GM12865 (cell line): ENCODE measurements around the gene ERH.

ENCODE experiments used
- DNase-seq: peaks from one replicate; pipeline ENCODE4 v3.0.0; 2010; ENCODE audit warnings: low read depth
- H3K4me3 ChIP-seq: 2 replicates; pipeline ENCODE4 v1.5.1; 2011; ENCODE audit warnings: mild to moderate bottlenecking, low read depth, low read length, control low read depth
- TF ChIP-seq, protein P1 (sequence below): IDR thresholded peaks from 2 replicates; pipeline ENCODE4 v1.5.1; 2011; ENCODE audit warnings: low read length, control low read depth, low read depth, inconsistent platforms; ENCODE audit not compliant: insufficient read depth; ENCODE audit errors: missing control alignments

Gene ERH

DNA sequence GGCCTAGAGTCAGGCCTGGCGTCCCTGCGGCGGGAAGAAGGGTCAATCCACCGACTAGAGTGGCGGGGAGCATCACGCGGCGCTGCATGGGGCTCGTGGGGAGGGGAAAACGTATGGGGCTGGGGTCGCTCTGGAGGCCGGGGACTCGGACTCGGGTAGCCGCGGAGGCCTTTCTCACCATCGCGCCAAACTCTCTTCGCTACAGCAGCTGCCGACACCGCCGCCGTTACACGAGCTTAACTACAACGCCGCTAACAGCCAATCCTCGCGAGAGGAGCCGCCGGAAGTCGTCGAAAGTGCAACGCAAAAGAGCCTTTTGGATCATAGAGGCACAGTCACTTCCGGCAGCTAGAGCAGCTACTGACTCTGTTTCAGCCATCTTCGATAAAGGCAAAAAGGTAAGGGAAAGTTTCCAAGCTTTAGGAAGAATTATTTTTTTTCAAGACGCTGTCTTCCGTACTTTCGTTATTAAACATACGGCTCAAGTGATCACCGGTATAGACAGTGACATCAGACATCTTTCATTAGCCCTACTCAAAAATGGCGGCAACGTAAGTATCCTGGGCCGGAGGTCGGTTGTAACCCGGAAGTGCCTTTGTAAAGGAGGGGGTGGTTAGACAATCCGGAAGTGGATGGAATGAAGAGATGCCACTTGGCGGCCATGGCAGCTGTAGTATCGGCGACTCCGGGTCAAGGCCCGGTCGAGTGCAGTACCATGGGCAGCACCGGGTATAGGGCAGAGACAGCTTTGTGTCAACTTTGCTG is at the start of gene ERH, which contains the start of gene SLC39A9:
TSS of gene ERH (minus strand) at position 247 of the 765 bp plus-strand sequence. CDS start at position 181, 66 bp downstream.
TSS of gene SLC39A9 (plus strand) at position 640 of the 765 bp plus-strand sequence. CDS start 678 bp downstream, outside the sequence.
- TF ChIP-seq, protein P1, sequence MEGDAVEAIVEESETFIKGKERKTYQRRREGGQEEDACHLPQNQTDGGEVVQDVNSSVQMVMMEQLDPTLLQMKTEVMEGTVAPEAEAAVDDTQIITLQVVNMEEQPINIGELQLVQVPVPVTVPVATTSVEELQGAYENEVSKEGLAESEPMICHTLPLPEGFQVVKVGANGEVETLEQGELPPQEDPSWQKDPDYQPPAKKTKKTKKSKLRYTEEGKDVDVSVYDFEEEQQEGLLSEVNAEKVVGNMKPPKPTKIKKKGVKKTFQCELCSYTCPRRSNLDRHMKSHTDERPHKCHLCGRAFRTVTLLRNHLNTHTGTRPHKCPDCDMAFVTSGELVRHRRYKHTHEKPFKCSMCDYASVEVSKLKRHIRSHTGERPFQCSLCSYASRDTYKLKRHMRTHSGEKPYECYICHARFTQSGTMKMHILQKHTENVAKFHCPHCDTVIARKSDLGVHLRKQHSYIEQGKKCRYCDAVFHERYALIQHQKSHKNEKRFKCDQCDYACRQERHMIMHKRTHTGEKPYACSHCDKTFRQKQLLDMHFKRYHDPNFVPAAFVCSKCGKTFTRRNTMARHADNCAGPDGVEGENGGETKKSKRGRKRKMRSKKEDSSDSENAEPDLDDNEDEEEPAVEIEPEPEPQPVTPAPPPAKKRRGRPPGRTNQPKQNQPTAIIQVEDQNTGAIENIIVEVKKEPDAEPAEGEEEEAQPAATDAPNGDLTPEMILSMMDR: no peak
- DNase-seq: peak; percentile 97
- peak within 1 kb of the TSS; percentile 80 for H3K4me3 ChIP-seq

DNA sequence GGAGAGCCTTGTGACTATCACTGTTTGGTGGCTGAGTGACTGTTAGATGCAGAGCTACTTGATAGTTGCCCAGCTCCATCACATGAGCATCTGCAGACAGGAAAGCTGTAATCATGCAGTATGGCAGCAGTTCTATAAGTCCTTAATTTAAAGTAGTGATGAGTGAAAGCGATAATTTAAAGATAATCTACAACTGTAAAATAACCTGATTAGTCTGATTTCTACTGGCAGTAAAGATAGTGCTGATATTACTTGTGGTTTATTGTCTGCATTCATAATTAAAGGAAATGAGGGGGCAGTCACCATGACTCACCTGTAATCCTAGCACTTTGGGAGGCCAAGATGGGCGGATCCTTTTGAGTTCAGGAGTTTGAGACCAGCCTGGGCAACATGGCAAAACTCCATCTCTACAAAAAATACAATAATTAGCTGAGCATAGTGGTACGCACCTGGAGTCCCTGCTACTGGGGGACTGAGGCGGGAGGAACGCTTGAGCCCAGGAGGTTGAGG is 45.3 kb upstream of the ERH start:
- no peak overlapping the region for H3K4me3 ChIP-seq
- TF ChIP-seq, protein P1: no peak
- no peak for DNase-seq

DNA sequence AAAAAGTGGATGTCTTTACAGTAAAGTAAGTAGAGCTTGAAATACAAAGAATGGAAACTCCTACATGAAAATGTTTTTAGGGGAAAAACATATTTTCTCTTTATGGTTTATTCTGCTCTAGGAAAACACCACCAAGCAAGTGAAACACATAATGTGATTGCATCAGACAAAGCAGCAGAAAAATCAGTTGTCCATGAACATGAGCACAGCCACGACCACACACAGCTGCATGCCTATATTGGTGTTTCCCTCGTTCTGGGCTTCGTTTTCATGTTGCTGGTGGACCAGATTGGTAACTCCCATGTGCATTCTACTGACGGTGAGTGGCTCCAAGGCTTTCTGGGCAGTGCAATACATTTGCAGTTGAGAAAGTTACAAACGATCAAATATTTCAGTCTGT is 43.8 kb upstream of the ERH start:
- peak; percentile 67 for DNase-seq
- TF ChIP-seq, protein P1: no peak
- peak overlapping the region; percentile 25 for H3K4me3 ChIP-seq

DNA sequence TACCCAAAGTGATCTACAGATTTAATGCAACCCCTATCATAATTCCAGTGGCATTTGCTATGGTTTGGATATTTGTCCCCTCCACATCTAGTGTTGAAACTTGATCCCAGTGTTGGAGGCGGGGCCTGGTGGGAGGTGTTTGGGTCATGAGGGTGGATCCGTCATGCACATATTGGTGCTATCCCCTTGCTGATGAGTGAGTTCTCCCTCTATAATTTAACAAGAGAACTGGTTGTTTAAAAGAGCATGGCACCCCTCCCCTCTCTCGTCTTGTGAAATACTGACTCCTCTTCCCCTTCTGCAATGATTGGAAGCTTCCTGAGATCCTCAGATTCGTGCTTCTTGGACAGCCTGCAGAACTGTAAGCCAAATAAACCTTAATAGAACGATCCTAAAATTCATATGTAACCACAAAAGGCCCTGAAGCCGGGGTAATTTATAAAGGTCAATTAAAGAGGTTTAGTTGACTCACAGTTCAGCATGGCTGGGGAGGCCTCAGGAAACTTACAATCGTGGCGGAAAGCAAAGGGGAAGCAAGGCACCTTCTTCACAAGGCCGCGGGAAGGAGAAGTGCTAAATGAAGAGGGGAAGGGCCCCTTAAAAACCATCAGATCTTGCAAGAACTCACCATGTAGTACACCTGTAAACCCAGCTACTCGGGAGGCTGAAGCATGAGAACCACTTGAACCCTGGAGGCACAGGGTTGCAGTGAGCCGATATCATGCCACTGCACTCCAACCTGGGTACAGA is 41.6 kb upstream of the ERH start:
- DNase-seq: no peak
- H3K4me3 ChIP-seq: no peak overlapping the region
- TF ChIP-seq, protein P1: no peak

DNA sequence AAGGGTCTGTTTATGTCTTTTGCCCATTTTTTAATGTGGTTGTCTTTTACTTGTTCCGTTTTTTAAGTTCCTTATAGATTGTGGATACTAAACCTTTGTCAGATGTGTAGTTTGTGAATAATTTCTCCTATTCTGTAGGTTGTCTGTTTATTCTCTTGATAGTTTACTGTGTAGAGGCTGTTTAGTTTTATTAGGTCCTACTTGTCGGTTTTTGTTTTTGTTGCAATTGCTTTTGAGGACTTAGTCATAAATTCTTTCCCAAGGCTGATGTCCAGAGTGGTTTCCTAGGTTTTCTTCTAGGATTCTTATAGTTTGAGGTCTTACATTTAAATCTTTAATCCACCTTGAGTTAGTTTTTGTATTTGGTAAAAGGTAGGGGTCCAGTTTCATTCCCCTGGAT is 34.3 kb upstream of the ERH start:
- no peak for DNase-seq
- TF ChIP-seq, protein P1: no peak
- no peak overlapping the region for H3K4me3 ChIP-seq

DNA sequence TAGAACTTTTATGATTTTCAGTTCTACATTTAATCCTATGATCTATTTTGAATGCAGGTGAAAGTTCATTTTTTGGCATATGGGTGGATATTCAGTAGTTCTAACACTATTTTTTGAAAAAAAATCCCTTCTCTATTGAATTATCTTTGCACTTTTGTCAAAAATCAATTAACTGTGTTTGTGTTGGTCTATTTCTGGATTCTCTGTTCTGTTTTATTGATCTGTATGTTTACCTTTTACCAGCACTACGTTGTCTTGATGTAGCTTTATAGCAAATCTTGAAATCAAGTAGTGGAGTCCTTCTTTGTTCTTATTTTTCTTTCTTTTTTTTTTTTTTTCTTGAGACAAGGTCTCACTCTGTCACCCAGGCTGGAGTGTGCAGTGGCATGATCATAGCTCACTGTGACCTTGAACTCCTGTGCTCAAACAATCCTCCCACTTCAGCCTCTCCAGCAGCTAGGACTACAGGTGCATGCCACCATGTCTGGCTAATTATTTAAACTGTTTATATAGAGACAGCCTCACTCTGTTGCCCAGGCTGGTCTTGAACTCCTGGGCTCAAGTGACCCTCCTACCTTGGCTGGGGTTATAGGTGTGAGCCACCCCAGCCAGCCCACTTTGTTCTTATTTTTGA is 32.3 kb upstream of the ERH start:
- TF ChIP-seq, protein P1: no peak
- no peak overlapping the region for H3K4me3 ChIP-seq
- DNase-seq: no peak
